Liver (tissue), 9 donors: ENCODE data around the gene MORC4. TPM values are rescaled to one million over a fixed set of nuclear protein-coding genes. Genes with fewer than 3 reads are reported as not detected.
A peak's percentile ranks its signal among the peaks of the same experiment; 100 is the strongest.

Experiments
- DNase-seq: peaks from one replicate; pipeline ENCODE4 v3.0.0-alpha.2; 2017; ENCODE audit warnings: low spot score
- H3K27ac ChIP-seq, 2 donors: one replicate each; pipeline ENCODE4 v1.7.0; 2013; ENCODE audit warnings: inconsistent platforms in 2 of 2, low read length in 2 of 2, control low read depth in 1 of 2, low read depth in 1 of 2, mild to moderate bottlenecking in 1 of 2
- H3K27me3 ChIP-seq, 4 donors: one replicate each; pipeline versions ENCODE4 v1.6.1 to v1.7.0; 2013; ENCODE audit warnings: low read length in 3 of 4, inconsistent platforms in 1 of 4, mild to moderate bottlenecking in 1 of 4, moderate library complexity in 1 of 4; ENCODE audit not compliant: control insufficient read depth in 4 of 4, insufficient read depth in 4 of 4
- H3K36me3 ChIP-seq, 4 donors: one replicate each; pipeline versions ENCODE4 v1.6.1 to v1.7.0; 2013; ENCODE audit warnings: low read length in 3 of 4, mild to moderate bottlenecking in 3 of 4, low read depth in 1 of 4, moderate library complexity in 1 of 4; ENCODE audit not compliant: control insufficient read depth in 4 of 4, insufficient read depth in 3 of 4
- H3K4me1 ChIP-seq, 4 donors: one replicate each; pipeline versions ENCODE4 v1.6.1 to v1.7.0; 2013; ENCODE audit warnings: low read length in 3 of 4, mild to moderate bottlenecking in 3 of 4, moderate library complexity in 1 of 4; ENCODE audit not compliant: control insufficient read depth in 4 of 4, insufficient read depth in 4 of 4
- H3K4me3 ChIP-seq, 3 donors: one replicate each; pipeline versions ENCODE4 v1.6.1 to v1.7.0; 2013; ENCODE audit warnings: low read length in 3 of 3, control low read depth in 1 of 3, low read depth in 1 of 3, mild to moderate bottlenecking in 1 of 3
- H3K9ac ChIP-seq, 2 donors: one replicate each; pipeline ENCODE4 v1.7.0; 2013; ENCODE audit warnings: low read length in 2 of 2, mild to moderate bottlenecking in 2 of 2, moderate library complexity in 2 of 2, control low read depth in 1 of 2, low read depth in 1 of 2
- H3K9me3 ChIP-seq, 4 donors: one replicate each; pipeline versions ENCODE4 v1.6.1 to v1.7.0; 2013; ENCODE audit warnings: low read length in 3 of 4; ENCODE audit not compliant: control insufficient read depth in 4 of 4
- ATF3 ChIP-seq: IDR thresholded peaks from 2 replicates; pipeline ENCODE4 v1.6.1; 2016; ENCODE audit warnings: antibody characterized with exemption
- CTCF ChIP-seq: fragments of 150-350 bp; IDR thresholded peaks from 2 replicates; pipeline ENCODE4 v1.5.1; 2017; ENCODE audit warnings: improper control_type of control experiment, low read depth, low read length; ENCODE audit not compliant: missing input control
- EGR1 ChIP-seq, 2 donors: IDR thresholded peaks; 2 replicates each; pipeline ENCODE4 v1.6.1; 2016 to 2018; ENCODE audit warnings: antibody characterized with exemption in 2 of 2, low read depth in 2 of 2
- FOXA2 ChIP-seq: IDR thresholded peaks from 2 replicates; pipeline ENCODE4 v1.6.1; 2016; ENCODE audit warnings: antibody characterized with exemption
- HNF4A ChIP-seq, 2 donors: conservative IDR thresholded peaks; 2 replicates each; pipeline ENCODE4 v1.6.1; 2016; ENCODE audit warnings: antibody characterized with exemption in 2 of 2, mild to moderate bottlenecking in 2 of 2
- HNF4G ChIP-seq: IDR thresholded peaks from 2 replicates; pipeline ENCODE4 v1.6.1; 2016; ENCODE audit warnings: antibody characterized with exemption
- JUND ChIP-seq, 2 donors: IDR thresholded peaks; 2 replicates each; pipeline ENCODE4 v1.6.1; 2016; ENCODE audit warnings: antibody characterized with exemption in 2 of 2
- MAX ChIP-seq: IDR thresholded peaks from 2 replicates; pipeline ENCODE4 v1.6.1; 2016; ENCODE audit warnings: antibody characterized with exemption
- NR2F2 ChIP-seq: IDR thresholded peaks from 2 replicates; pipeline ENCODE4 v1.6.1; 2016; ENCODE audit warnings: antibody characterized with exemption
- RAD21 ChIP-seq, 2 donors: IDR thresholded peaks; 2 replicates each; pipeline ENCODE4 v1.6.1; 2016; ENCODE audit warnings: antibody characterized with exemption in 2 of 2, mild to moderate bottlenecking in 2 of 2
- REST ChIP-seq: IDR thresholded peaks from 2 replicates; pipeline ENCODE4 v1.6.1; 2016; ENCODE audit warnings: antibody characterized with exemption, mild to moderate bottlenecking
- RXRA ChIP-seq, 2 donors: IDR thresholded peaks; 2 replicates each; pipeline ENCODE4 v1.6.1; 2017 to 2018; ENCODE audit warnings: antibody characterized with exemption in 2 of 2, mild to moderate bottlenecking in 1 of 2
- SP1 ChIP-seq: IDR thresholded peaks from 2 replicates; pipeline ENCODE4 v1.6.1; 2018; ENCODE audit warnings: antibody characterized with exemption, mild to moderate bottlenecking
- TAF1 ChIP-seq: conservative IDR thresholded peaks from 2 replicates; pipeline ENCODE4 v1.6.1; 2016; ENCODE audit warnings: antibody characterized with exemption, mild to moderate bottlenecking
- YY1 ChIP-seq: IDR thresholded peaks from 2 replicates; pipeline ENCODE4 v1.6.1; 2016; ENCODE audit warnings: antibody characterized with exemption, mild to moderate bottlenecking
- ZBTB33 ChIP-seq: IDR thresholded peaks from 2 replicates; pipeline ENCODE4 v1.6.1; 2016; ENCODE audit warnings: antibody characterized with exemption
- WGBS: extraction: QIAGEN DNeasy Blood & Tissue Kit; methylation state at CpG from one replicate; pipeline ENCODE4 v1.1.7; 2013; 5-methylcytosine and 5-hydroxymethylcytosine counted together
- polyA plus RNA-seq, 2 donors: library from polyadenylated mRNA; stranded (reverse) in 1 of 2; unstranded in 1 of 2; fragments of 200-250 nt in 1 of 2; fragments of >200 nt in 1 of 2; fragmentation: Nextera tagmentation in 1 of 2; extraction: Ambion mirVana in 1 of 2; gene quantifications; one replicate each; pipeline versions ENCODE4 v1.2.1 to v1.2.3, GENCODE V29; 2013 to 2015
- total RNA-seq, 2 donors: library from RNA; depleted of rRNA; stranded (reverse); fragments of >200 nt; gene quantifications; one replicate each; pipeline ENCODE4 v1.2.3, GENCODE V29; 2014
- donor health status: healthy.
- donor health status: healthy.
- donor health status: healthy.
- donor health status: healthy.
- donor health status: healthy.

MORC4 gene
- 10 to 100 TPM in 1 of 2 donors, 1 to 10 TPM in 1; 5.8 to 11.0 TPM for total RNA-seq
- 10 to 100 TPM in 1 of 2 donors, 1 to 10 TPM in 1; 6.7 to 10.1 TPM for polyA plus RNA-seq

- under 1% methylated on average over 42 of the region's 42 CpGs for WGBS
- peaks cover 0 to 4% (median 0%) of the 10 kb centered on the region in 4 donors for H3K27me3 ChIP-seq
- no peaks in the 10 kb centered on the region for H3K9me3 ChIP-seq
- H3K4me1 ChIP-seq: peaks cover 0 to 9% (median 6%) of the 10 kb centered on the region in 4 donors
- H3K4me3 ChIP-seq: peak within 1 kb of the TSS; percentile 0 to 78 (median 46)
- H3K36me3 ChIP-seq: no peaks in the 10 kb centered on the region
- H3K9ac ChIP-seq: no peak within 1 kb of the TSS
- H3K27ac ChIP-seq: peak within 1 kb of the TSS; percentile 3 to 34
- TF ChIP-seq EGR1 (IDR thresholded peaks at IDR 0.05; ENCODE audit: low read depth in 2 of 2): no peak
- no peak for TF ChIP-seq HNF4G
- TF ChIP-seq REST: peak; percentile 50
- peak; percentile 48 for TF ChIP-seq TAF1
- TF ChIP-seq YY1: peak; percentile 81
- TF ChIP-seq SP1: peak; percentile 35
- peak; percentile 65 for DNase-seq
Measured at GRCh38 chrX:107000013-107000515, at the start of gene MORC4. TSS of gene MORC4 (minus strand) at chrX:107000212. CDS start at chrX:106999969, 243 bp downstream.

- TF ChIP-seq FOXA2 (no peak), RXRA (IDR thresholded peaks at IDR 0.05) (no peak), HNF4A (conservative IDR thresholded peaks at IDR 0.05) (no peak), HNF4G (no peak), NR2F2 (no peak), SP1 (no peak), CTCF (no peak), ZBTB33 (no peak), REST (no peak), TAF1 (no peak), RAD21 (IDR thresholded peaks at IDR 0.05) (no peak), MAX (no peak), ATF3 (no peak), EGR1 (IDR thresholded peaks at IDR 0.05; ENCODE audit: low read depth in 2 of 2) (no peak), JUND (IDR thresholded peaks at IDR 0.05) (no peak)
- peaks cover 0 to 4% (median 0%) of the 10 kb centered on the region in 4 donors for H3K27me3 ChIP-seq
- 70% methylated on average over 1 of the region's 1 CpG for WGBS
- no peak overlapping the region for H3K9ac ChIP-seq
- no peaks in the 10 kb centered on the region for H3K4me1 ChIP-seq
- DNase-seq: no peak
- no peak overlapping the region for H3K4me3 ChIP-seq
- no peaks in the 10 kb centered on the region for H3K36me3 ChIP-seq
- H3K9me3 ChIP-seq: no peaks in the 10 kb centered on the region
- no peak overlapping the region for H3K27ac ChIP-seq
Measured at GRCh38 chrX:107047622-107048021, 47.6 kb upstream of the MORC4 start.
